Dendritic cell treated with granulocyte-macrophage colony-stimulating factor and Interleukin-4, amounts not matched to agents 40 ng/mL and 50 ng/mL, for 4 days (primary cell): ENCODE data around the gene EEF1G.
"Not testable (repeated sequence)": the region's sequence is repeated elsewhere in the genome, so short reads cannot be mapped to it uniquely, and the experiment has no call there.

ENCODE experiments used
- H3K27ac Mint-ChIP-seq: one replicate; pipeline ENCODE4 v1.8.0; 2022; ENCODE audit warnings: mild to moderate bottlenecking, mixed read lengths
- H3K27me3 Mint-ChIP-seq: one replicate; pipeline ENCODE4 v1.8.0; 2022; ENCODE audit warnings: mild to moderate bottlenecking, mixed read lengths
- H3K36me3 Mint-ChIP-seq: one replicate; pipeline ENCODE4 v1.8.0; 2022; ENCODE audit warnings: low read depth, mixed read lengths
- H3K4me1 Mint-ChIP-seq: one replicate; pipeline ENCODE4 v1.8.0; 2022; ENCODE audit warnings: low read depth, mixed read lengths
- H3K4me3 Mint-ChIP-seq: one replicate; pipeline ENCODE4 v1.8.0; 2022; ENCODE audit warnings: mild to moderate bottlenecking, moderate library complexity, mixed read lengths
- H3K9me3 Mint-ChIP-seq: one replicate; pipeline ENCODE4 v1.8.0; 2022; ENCODE audit warnings: mixed read lengths
- intact Hi-C: fragments of 100-400 bp; cut with micrococcal nuclease; formaldehyde crosslinking; loops from one replicate; pipeline ENCODE4 v1.15.0; 2022

EEF1G gene

DNA sequence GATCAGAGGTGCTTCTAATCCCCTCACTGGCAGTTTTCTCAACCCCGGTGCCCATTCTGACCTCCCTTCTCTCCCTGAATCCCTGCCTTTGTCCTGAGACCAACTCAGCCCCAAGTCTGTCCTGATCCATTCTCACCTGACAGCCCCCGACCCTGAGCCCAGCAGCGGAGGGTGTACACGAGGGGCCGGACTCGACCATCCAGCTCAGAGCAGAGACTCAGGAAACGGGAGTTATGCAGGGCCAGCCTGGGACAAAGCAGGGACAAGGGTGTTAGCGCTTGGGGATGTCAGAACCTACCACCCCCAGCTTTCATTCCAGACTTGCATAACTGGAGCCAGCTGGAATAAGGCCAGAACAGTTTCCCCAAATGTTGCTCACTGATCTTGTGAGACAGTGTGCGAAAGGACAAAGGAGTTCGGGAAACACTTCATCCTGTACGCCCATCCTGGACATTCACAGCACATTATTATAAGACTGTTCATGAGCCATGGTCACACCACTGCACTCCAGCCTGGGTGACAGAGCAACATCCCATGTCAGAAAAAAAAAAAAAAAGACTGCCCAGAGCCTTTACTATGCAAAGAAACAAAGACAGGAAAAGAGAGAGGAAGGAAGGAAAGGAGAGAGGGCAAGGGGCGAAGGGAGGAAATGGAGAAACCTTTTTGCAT, 3.5 kb upstream of the EEF1G start:
- peaks cover 73% of the 10 kb centered on the region for H3K36me3 Mint-ChIP-seq
- H3K27ac Mint-ChIP-seq = peak overlapping the region; percentile 3
- intact Hi-C loops = no loop called here
- H3K4me3 Mint-ChIP-seq = no peak overlapping the region
- H3K4me1 Mint-ChIP-seq = peaks cover 34% of the 10 kb centered on the region
- H3K9me3 Mint-ChIP-seq = no peaks in the 10 kb centered on the region
- H3K27me3 Mint-ChIP-seq = no peaks in the 10 kb centered on the region

DNA sequence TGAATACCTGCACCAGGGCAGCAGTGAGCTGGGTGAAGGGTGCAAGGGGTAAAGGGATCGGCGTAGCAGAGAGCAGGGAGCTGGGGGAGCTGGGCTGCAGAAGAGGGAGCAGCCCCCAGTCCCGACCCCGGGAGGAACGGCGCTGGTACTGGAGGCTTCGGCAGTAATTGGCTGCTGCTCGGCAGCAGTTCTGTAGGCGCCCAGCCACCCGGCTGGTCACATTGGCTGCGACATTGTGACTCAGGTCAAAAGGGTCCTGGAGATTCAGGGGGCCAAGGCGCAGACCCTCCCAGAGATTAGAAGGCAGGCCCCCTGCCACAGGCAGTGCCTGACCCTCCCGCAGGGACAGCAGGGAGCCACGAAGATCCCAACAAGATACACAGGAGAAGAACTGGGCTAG, 2.1 kb upstream of the EEF1G start:
- Mint-ChIP-seq H3K4me3 (no peak overlapping the region), H3K36me3 (peaks cover 73% of the 10 kb centered on the region), H3K27ac (peak overlapping the region; percentile 96), H3K9me3 (no peaks in the 10 kb centered on the region), H3K4me1 (peaks cover 47% of the 10 kb centered on the region), H3K27me3 (no peaks in the 10 kb centered on the region)
- intact Hi-C loops = no loop called here

DNA sequence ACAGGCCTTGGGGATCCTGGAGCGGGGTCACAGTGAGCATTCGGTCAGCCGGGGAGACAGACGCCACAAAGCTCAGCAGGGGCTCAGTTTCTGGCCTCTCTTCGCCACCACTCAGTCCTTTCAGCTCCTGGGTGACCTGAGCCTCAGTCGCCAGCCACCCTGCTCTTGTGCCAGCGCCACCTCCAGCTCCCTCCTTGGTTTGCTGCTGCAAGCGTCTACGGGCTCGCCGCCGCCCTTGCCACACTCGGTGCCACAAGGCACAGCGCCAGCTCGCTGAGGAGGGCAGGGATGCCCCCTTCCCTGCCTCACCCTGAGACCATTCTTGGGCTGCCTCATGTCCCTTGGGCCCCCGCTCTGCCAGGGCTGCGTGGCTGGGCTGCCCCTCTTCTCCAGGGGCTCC, 1.5 kb upstream of the EEF1G start:
- H3K27ac Mint-ChIP-seq = peak overlapping the region; percentile 96
- no peaks in the 10 kb centered on the region for H3K27me3 Mint-ChIP-seq
- H3K4me1 Mint-ChIP-seq = peaks cover 49% of the 10 kb centered on the region
- intact Hi-C loops = no loop called here
- H3K4me3 Mint-ChIP-seq = peak overlapping the region; percentile 98
- H3K36me3 Mint-ChIP-seq = peaks cover 75% of the 10 kb centered on the region
- H3K9me3 Mint-ChIP-seq = no peaks in the 10 kb centered on the region

DNA sequence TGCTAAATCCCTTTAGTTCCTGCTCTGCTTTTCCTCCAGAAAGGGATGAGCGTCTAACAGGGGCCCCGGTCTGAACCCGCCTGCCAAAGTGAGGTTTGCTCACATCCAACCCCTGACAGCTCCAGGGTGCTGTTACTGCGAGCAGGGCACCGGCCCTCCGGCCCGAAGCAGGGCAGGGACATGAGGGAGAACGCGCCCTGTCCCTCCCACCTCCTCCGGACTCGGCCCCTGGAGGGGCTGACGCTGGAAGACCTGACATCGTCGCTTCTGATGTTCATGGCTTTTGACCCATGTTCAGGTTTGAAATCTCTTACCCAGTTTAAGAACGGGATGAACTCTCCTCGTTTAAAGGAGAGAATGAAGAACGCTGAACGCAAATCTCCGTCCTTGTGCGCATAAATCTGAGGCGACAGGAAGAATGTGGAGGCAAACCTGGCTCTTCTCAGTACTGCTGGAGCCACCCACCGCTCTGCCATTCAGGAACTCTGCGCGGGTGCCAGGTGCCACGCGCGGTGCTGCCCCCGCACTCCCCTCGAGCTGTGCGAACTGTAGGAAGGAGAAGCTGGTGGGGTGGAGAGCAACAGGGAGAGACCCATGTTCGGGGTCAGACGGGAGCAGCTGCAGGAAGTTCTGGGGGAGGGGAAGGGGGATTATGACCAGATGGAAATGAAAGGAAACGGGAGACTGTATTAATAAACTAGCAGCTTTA, 826 bp upstream of the EEF1G start:
- peaks cover 49% of the 10 kb centered on the region for H3K4me1 Mint-ChIP-seq
- H3K4me3 Mint-ChIP-seq = peak overlapping the region; percentile 98
- intact Hi-C loops = loop anchor here (1.0 kb wide), 1 partner anchor 17 kb away; the partner anchor contains the start of gene TUT1
- H3K27me3 Mint-ChIP-seq = no peaks in the 10 kb centered on the region
- H3K27ac Mint-ChIP-seq = peak overlapping the region; percentile 96
- peaks cover 81% of the 10 kb centered on the region for H3K36me3 Mint-ChIP-seq
- H3K9me3 Mint-ChIP-seq = no peaks in the 10 kb centered on the region

DNA sequence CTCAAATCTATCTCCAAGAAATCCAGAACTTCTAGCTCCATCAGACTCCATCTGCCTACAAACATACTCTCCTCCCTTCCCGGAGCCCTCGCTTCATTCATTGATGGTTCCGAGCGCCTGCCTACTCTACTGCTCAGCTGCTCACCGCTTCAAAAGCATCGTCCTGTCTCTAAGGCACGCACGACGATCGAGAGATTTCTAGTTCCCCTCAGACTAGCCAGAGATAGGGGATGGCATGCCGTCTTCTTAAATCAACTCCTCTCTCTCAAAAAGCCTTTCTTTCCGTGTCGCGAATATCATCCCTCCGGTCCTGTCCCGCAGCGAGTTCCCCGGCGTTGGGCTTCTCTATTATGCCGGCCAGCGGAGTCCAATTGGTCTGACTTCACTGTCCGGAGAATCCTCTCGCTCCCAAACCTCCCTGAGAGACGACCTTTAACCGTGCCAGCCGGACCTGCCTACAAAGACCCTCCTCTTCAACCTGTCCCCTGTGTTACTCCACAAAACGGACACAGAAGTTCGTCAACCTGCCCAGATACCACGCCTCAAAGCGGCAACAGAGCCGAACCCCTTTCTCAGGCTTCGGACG, 592 bp downstream of the EEF1G start:
- intact Hi-C loops = loop anchor here (2.0 kb wide), 1 partner anchor 16 kb away; no protein-coding TSS in a partner anchor
- peak overlapping the region; percentile 98 for H3K4me3 Mint-ChIP-seq
- peaks cover 86% of the 10 kb centered on the region for H3K36me3 Mint-ChIP-seq
- peak overlapping the region; percentile 96 for H3K27ac Mint-ChIP-seq
- H3K4me1 Mint-ChIP-seq = peaks cover 49% of the 10 kb centered on the region
- no peaks in the 10 kb centered on the region for H3K27me3 Mint-ChIP-seq
- no peaks in the 10 kb centered on the region for H3K9me3 Mint-ChIP-seq

DNA sequence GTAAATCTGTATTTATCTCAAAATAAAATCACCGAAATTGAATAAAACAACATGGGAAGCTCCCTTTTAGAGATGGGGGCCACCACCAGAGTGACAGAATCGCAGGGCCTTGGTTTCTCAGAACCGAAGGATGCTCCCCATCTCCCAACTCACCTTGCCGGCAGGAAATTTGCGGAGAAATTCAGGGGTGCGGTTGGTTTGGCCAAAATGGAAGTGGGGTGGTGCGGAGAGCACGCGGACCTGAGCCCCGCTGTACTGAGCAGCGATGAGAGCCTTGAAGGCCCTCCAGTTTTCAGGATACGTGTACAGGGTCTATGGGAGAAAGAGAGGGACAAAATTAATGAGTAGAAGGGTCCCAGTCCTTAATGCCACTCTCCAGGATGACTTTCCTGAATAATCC, 1.3 kb downstream of the EEF1G start:
- intact Hi-C loops = loop anchor here (2.0 kb wide), 1 partner anchor 16 kb away; no protein-coding TSS in a partner anchor
- Mint-ChIP-seq H3K9me3 (no peaks in the 10 kb centered on the region), H3K27me3 (no peaks in the 10 kb centered on the region), H3K36me3 (peaks cover 86% of the 10 kb centered on the region), H3K4me3 (peak overlapping the region; percentile 98), H3K4me1 (peaks cover 49% of the 10 kb centered on the region), H3K27ac (peak overlapping the region; percentile 96)

DNA sequence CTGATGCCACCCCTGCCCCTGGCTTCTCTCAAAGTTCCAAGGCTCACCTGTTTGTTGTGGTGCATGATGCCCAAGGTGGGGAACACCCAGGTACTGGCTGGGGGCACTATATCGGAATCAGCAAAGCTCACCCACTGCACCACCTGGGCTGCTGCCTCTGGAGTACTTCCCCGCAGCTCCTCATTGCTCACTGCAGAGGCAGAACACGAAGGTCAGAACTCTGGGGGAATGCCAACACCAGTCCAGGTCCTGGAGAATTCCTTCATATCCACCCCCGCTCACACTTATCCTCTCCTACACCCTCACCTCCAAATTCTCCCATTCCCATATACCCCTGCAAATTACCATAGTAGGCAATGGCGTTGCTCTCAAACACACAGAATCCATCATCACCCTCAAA, 2.2 kb downstream of the EEF1G start:
- Mint-ChIP-seq H3K27ac (peak overlapping the region; percentile 7), H3K4me1 (peaks cover 56% of the 10 kb centered on the region), H3K36me3 (peaks cover 86% of the 10 kb centered on the region)
- H3K27me3 Mint-ChIP-seq, H3K4me3 Mint-ChIP-seq, H3K9me3 Mint-ChIP-seq, intact Hi-C loops: not testable (repeated sequence)

DNA sequence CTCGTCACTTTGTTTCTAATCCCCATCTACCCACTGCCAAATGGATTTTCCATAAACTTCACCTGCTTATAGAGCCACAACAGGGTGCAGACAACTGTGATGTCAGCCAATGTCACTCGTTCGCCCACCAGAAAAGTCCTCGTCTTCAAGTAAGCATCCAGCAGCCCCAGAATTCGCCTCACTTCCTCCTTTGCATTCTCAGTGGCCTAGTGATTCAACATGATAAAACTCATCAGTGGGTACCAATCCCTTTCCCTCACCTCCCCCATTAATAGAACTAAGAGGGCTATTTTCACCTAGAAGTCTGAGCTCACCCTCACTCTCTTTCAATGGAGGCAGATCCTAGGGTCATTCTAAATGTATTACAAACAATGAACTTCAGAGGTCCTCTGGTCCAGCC, 2.8 kb downstream of the EEF1G start:
- intact Hi-C loops, H3K4me3 Mint-ChIP-seq, H3K27me3 Mint-ChIP-seq, H3K9me3 Mint-ChIP-seq: not testable (repeated sequence)
- Mint-ChIP-seq H3K36me3 (peaks cover 86% of the 10 kb centered on the region), H3K27ac (peak overlapping the region; percentile 7), H3K4me1 (peaks cover 60% of the 10 kb centered on the region)

DNA sequence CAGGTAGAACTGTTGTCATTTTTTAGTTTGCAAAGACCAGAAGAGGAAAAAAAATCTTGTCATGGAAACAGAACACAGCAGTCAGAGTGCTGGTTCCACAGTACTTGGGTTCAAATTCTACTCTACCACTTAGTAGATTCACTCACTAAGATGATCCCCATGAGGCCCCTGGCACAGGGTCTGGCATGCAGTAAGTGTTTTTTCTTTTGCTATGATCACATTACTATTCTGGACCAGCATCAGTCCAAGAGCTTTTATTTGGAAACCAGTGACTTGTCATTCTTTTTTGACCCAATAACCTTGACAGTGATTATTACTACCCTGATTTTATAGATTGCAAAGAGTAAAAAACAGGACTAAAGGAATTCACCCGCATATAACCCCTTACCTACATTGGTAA, 4.1 kb downstream of the EEF1G start:
- intact Hi-C loops = no loop called here
- no peaks in the 10 kb centered on the region for H3K9me3 Mint-ChIP-seq
- H3K27ac Mint-ChIP-seq = no peak overlapping the region
- H3K4me1 Mint-ChIP-seq = peaks cover 47% of the 10 kb centered on the region
- no peak overlapping the region for H3K4me3 Mint-ChIP-seq
- no peaks in the 10 kb centered on the region for H3K27me3 Mint-ChIP-seq
- H3K36me3 Mint-ChIP-seq = peaks cover 92% of the 10 kb centered on the region

DNA sequence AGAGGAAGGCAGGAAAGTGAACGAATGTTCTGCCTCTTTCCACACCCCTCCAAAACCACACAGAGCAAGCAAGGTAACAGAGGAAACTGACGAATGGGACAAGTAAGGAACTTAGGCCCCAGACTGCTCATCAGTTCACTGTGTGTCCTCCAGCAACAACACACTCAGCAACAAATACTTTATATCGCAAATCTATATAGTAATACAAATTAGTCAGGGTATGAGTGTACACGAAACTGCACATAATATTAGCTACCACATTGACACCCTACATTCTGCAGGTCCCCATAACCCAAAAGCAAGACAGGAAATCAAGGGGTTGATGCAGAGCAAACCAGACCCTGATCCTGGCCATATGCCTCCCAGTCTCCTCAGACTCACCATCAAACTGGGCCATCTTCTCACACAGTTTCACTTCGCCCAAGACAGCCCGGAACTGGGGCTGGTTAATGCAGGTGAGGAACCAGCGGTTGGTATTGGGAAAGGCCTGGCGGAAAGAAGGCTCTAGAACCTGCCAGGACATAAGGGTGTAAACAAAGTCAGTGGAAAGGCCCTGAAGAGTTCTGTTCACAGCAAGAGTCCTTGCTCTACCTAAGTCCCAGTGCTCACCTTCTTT, 6.6 kb downstream of the EEF1G start:
- Mint-ChIP-seq H3K4me1 (peaks cover 38% of the 10 kb centered on the region), H3K4me3 (no peak overlapping the region), H3K27ac (no peak overlapping the region), H3K9me3 (no peaks in the 10 kb centered on the region), H3K36me3 (peaks cover 100% of the 10 kb centered on the region), H3K27me3 (no peaks in the 10 kb centered on the region)
- intact Hi-C loops = no loop called here

DNA sequence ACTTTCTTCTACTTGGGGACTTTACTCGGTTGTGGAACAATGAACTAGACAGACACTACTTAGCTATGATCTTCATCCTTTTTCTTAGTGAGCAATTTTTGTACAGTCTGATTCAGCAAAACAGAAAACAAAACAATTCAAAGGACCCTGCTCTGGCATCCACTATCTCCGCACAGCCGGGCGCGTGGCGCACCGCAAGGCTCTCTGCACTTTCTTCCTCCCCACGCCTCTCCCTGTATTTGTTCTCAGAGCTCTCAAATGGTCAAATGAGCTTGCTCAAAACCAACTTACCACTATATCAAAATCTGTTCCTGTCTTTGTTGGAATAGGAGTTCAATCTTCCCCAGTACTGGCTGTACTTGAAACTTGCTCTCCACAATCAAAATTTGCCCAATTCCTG, 7.4 kb downstream of the EEF1G start:
- Mint-ChIP-seq H3K4me3 (no peak overlapping the region), H3K9me3 (no peaks in the 10 kb centered on the region)
- intact Hi-C loops = no loop called here

DNA sequence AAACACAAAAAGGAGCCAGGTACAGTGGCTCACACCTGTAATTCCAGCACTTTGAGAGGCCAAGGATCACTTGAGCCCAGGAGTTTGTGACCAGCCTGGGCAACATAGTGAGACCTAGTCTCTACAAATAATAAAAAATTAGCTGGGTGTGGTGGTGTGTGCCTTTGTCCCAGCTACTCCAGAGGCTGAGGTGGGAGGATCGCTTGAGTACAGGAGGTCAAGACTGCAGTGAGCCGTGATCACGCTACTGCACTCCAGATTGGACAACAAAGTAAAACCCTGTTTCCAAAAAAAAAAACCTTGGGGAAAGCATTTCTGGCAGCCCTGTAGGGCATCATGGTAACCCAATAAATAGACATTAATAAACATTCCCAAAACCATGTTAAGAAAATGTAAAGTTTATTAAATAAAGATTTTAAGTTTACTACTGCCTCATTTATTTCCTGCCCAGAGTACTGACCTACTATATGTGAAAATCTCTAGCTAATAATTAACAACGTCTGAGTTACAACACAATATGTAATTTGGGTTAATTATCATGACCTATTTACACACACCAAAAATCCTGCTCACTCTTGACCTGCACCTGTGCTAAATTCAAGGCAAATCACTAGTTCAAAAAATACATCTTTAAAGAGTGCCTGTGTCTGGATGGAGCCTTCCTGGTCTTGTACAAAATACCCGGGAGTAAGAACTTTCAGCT, 8.4 kb downstream of the EEF1G start:
- Mint-ChIP-seq H3K4me1 (peaks cover 34% of the 10 kb centered on the region), H3K36me3 (peaks cover 100% of the 10 kb centered on the region), H3K9me3 (no peaks in the 10 kb centered on the region), H3K4me3 (no peak overlapping the region), H3K27me3 (no peaks in the 10 kb centered on the region), H3K27ac (no peak overlapping the region)
- intact Hi-C loops = no loop called here

More for the DNA sequence above, 7.4 kb downstream of the EEF1G start:
- Mint-ChIP-seq H3K27ac (no peak overlapping the region), H3K36me3 (peaks cover 100% of the 10 kb centered on the region), H3K27me3 (no peaks in the 10 kb centered on the region), H3K4me1 (peaks cover 31% of the 10 kb centered on the region)

DNA sequence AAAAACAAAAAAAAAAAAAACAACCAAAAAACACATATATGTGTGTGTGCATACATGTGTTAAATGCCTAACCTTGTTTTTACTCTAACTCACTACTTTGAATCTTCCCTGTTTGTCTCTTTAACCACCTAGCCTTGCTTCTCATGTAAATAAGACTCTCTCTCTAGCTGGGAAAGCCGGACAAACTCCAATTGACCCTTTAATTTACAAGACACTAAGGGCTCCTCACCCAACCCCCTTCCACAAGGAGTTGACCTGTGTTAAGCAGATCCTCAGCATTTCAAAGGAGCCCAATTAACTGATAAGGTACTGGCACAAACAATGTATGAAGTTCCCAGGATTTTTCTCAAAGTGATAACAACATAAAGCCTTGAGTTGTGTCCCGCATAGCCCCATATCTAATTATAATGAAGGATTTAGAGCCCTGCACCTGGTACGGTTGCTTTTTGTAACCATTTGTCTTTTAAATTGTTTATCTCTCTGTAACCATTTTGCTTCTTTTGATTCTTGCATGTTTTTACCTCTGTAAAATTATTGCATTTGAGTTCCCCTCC, 11.9 kb downstream of the EEF1G start:
- intact Hi-C loops = loop anchor here (2.0 to 5.0 kb wide), 2 partner anchors 15 to 164 kb away; partner anchors contain the start of gene AHNAK
- not testable (repeated sequence) for H3K4me3 Mint-ChIP-seq, H3K27me3 Mint-ChIP-seq, H3K27ac Mint-ChIP-seq, H3K9me3 Mint-ChIP-seq
- Mint-ChIP-seq H3K36me3 (peaks cover 99% of the 10 kb centered on the region), H3K4me1 (peaks cover 52% of the 10 kb centered on the region)
